GM23338 (cell line): Measurements from ENCODE around the gene ACSL3. TPM values are rescaled to one million over a fixed set of nuclear protein-coding genes. Genes with fewer than 3 reads are reported as not detected.

Experiments used
- ATAC-seq: fragments of 200-7000 bp; cut with Tn5 transposase; 3 replicates; pipeline ENCODE4 v1.9.1; 2020
- DNase-seq: peaks from one replicate; pipeline ENCODE4 v3.0.0-alpha.2; 2015; ENCODE audit warnings: low spot score
- H2AFZ ChIP-seq: fragments of 200-600 bp; sonication (generic); 2 replicates; pipeline ENCODE4 v1.8.0; 2016; ENCODE audit warnings: antibody characterized with exemption, mild to moderate bottlenecking, moderate library complexity
- H3F3A ChIP-seq: fragments of 200-600 bp; sonication (generic); replicated peaks from 2 replicates; pipeline ENCODE4 v1.8.0; 2017; ENCODE audit warnings: antibody characterized with exemption, mixed run types, low read depth
- H3K27ac ChIP-seq: fragments of 200-600 bp; sonication (generic); 2 replicates; pipeline ENCODE4 v1.6.1; 2016; ENCODE audit warnings: low read depth
- H3K27me3 ChIP-seq: fragments of 200-600 bp; sonication (generic); 2 replicates; pipeline ENCODE4 v1.8.0; 2016; ENCODE audit warnings: mild to moderate bottlenecking, mixed run types, moderate library complexity; ENCODE audit not compliant: insufficient read depth
- H3K36me3 ChIP-seq: fragments of 200-600 bp; sonication (generic); 2 replicates; pipeline ENCODE4 v1.8.0; 2016; ENCODE audit warnings: mild to moderate bottlenecking; ENCODE audit not compliant: insufficient read depth
- H3K4me1 ChIP-seq: fragments of 200-600 bp; sonication (generic); 2 replicates; pipeline ENCODE4 v1.8.0; 2016; ENCODE audit warnings: mild to moderate bottlenecking, moderate library complexity; ENCODE audit not compliant: insufficient read depth
- H3K4me2 ChIP-seq: fragments of 200-600 bp; sonication (generic); 2 replicates; pipeline ENCODE4 v1.7.1; 2017; ENCODE audit warnings: mixed run types
- H3K4me3 ChIP-seq: fragments of 200-600 bp; sonication (generic); 2 replicates; pipeline ENCODE4 v1.6.1; 2016; ENCODE audit warnings: mixed run types
- H3K79me2 ChIP-seq: fragments of 200-600 bp; sonication (generic); replicated peaks from 2 replicates; pipeline ENCODE4 v1.8.0; 2017; ENCODE audit warnings: mild to moderate bottlenecking; ENCODE audit not compliant: insufficient read depth
- H3K9me2 ChIP-seq: fragments of 200-600 bp; sonication (generic); 2 replicates; pipeline ENCODE4 v1.8.0; 2017; ENCODE audit not compliant: insufficient read depth
- H4K20me1 ChIP-seq: fragments of 200-600 bp; sonication (generic); replicated peaks from 2 replicates; pipeline ENCODE4 v1.8.0; 2017; ENCODE audit warnings: mild to moderate bottlenecking; ENCODE audit not compliant: insufficient read depth
- H3K27ac Mint-ChIP-seq: 2 replicates; pipeline ENCODE4 v1.8.0; 2020; ENCODE audit warnings: inconsistent platforms, mild to moderate bottlenecking, moderate library complexity, mixed read lengths
- H3K27me3 Mint-ChIP-seq: 3 replicates; pipeline ENCODE4 v1.8.0; 2022; ENCODE audit warnings: low read depth, mild to moderate bottlenecking, moderate library complexity, mixed read lengths, inconsistent platforms; ENCODE audit not compliant: insufficient read depth, poor library complexity
- H3K36me3 Mint-ChIP-seq: 3 replicates; pipeline ENCODE4 v1.8.0; 2021; ENCODE audit warnings: low read depth, mild to moderate bottlenecking, inconsistent platforms, moderate library complexity, mixed read lengths
- H3K4me1 Mint-ChIP-seq: 3 replicates; pipeline ENCODE4 v1.8.0; 2020; ENCODE audit warnings: mild to moderate bottlenecking, inconsistent platforms, mixed read lengths
- H3K4me3 Mint-ChIP-seq: 3 replicates; pipeline ENCODE4 v1.8.0; 2021; ENCODE audit warnings: moderate library complexity, mild to moderate bottlenecking, inconsistent platforms, mixed read lengths
- H3K9me3 Mint-ChIP-seq: 3 replicates; pipeline ENCODE4 v1.8.0; 2020; ENCODE audit warnings: moderate library complexity, mild to moderate bottlenecking, inconsistent platforms, mixed read lengths
- CREB1 ChIP-seq: fragments of 250-450 bp; sonication (Bioruptor Pico); IDR thresholded peaks from 2 replicates; pipeline ENCODE4 v1.5.0; 2020; ENCODE audit warnings: low read depth, mild to moderate bottlenecking, moderate library complexity
- CTCF ChIP-seq, 2 experiments: fragments of 200-600 bp in 1 of 2; sonication (generic) in 1 of 2; conservative IDR thresholded peaks; 2 replicates each; pipeline versions ENCODE4 v1.5.1 to v1.6.1; 2016 to 2017; ENCODE audit warnings: antibody characterized with exemption in 2 of 2, low read depth in 2 of 2, mild to moderate bottlenecking in 2 of 2, moderate library complexity in 1 of 2
- EZH2 ChIP-seq: fragments of 200-600 bp; sonication (generic); IDR thresholded peaks from one replicate; pipeline ENCODE4 v1.8.0; 2017; ENCODE audit warnings: antibody characterized with exemption, mild to moderate bottlenecking, low read depth; ENCODE audit not compliant: unreplicated experiment
- EZH2phosphoT487 ChIP-seq: fragments of 200-600 bp; sonication (generic); IDR thresholded peaks from one replicate; pipeline ENCODE4 v1.8.1; 2018; ENCODE audit warnings: antibody characterized with exemption; ENCODE audit not compliant: unreplicated experiment
- JUNB ChIP-seq: IDR thresholded peaks from one replicate; pipeline ENCODE4 v1.6.1; 2016; ENCODE audit warnings: antibody characterized with exemption; ENCODE audit not compliant: unreplicated experiment
- NANOG ChIP-seq: IDR thresholded peaks from 2 replicates; pipeline ENCODE4 v1.6.1; 2016; ENCODE audit warnings: antibody characterized with exemption, borderline replicate concordance
- POLR2AphosphoS5 ChIP-seq: IDR thresholded peaks from 2 replicates; pipeline ENCODE4 v1.6.1; 2016; ENCODE audit warnings: antibody characterized with exemption, low read depth
- REST ChIP-seq: IDR thresholded peaks from one replicate; pipeline ENCODE4 v1.6.1; 2018; ENCODE audit warnings: antibody characterized with exemption; ENCODE audit not compliant: unreplicated experiment
- STAT1 ChIP-seq: IDR thresholded peaks from one replicate; pipeline ENCODE4 v1.6.1; 2016; ENCODE audit warnings: antibody characterized with exemption; ENCODE audit not compliant: unreplicated experiment
- ZNF114 ChIP-seq: fragments of 250-450 bp; sonication (Bioruptor Pico); IDR thresholded peaks from 2 replicates; pipeline ENCODE4 v1.5.0; 2020; ENCODE audit warnings: mild to moderate bottlenecking, moderate library complexity
- ZNF331 ChIP-seq: fragments of 250-450 bp; sonication (Bioruptor Pico); IDR thresholded peaks from 2 replicates; pipeline ENCODE4 v1.5.0; 2020; ENCODE audit warnings: low read depth, mild to moderate bottlenecking, moderate library complexity
- ZNF462 ChIP-seq: fragments of 250-450 bp; sonication (Bioruptor Pico); IDR thresholded peaks from 2 replicates; pipeline ENCODE4 v1.5.0; 2020; ENCODE audit warnings: mild to moderate bottlenecking, moderate library complexity
- polyA plus RNA-seq: library from polyadenylated mRNA; unstranded; fragments of >200 nt; fragmentation: Nextera tagmentation; extraction: Ambion mirVana; gene quantifications from 2 replicates; pipeline ENCODE4 v1.2.1, GENCODE V29; 2016
- total RNA-seq: library from RNA; depleted of rRNA; stranded (reverse); fragments of >200 nt; shearing (Covaris generic); gene quantifications from 2 replicates; pipeline ENCODE4 v1.2.3, GENCODE V29; 2014
- TF ChIP-seq, protein P1 (sequence below): IDR thresholded peaks from 2 replicates; pipeline ENCODE4 v1.6.1; 2016; ENCODE audit warnings: antibody characterized with exemption

The ACSL3 gene
- total and polyA plus RNA-seq, 2 experiments from 2014 or later, result 55.3 to 130 TPM

DNA sequence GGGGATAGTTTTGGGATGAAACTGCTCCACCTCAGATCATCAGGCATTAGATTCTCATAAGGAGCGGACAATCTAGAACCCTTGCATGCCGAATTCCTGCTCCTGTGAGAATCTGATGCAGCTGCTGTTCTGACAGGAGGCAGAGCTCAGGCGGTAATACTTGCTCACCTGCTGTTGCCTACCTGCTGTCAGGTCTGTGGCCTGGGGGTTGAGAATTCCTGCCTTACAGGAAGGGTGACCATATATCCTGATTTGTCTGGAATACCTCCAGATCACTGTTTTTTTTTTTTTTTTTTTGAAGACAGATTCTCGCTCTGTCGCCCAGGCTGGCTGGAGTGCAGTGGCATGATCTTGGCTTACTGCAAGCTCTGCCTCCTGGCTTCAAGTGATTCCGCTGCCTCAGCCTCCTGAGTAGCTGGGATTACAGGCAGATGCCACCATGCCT is 21.7 kb downstream of the ACSL3 start:
- H4K20me1 ChIP-seq, result peaks cover 71% of the 10 kb centered on the region
- no peak overlapping the region for H3K4me2 ChIP-seq
- no peak for TF ChIP-seq EZH2
- no peak for TF ChIP-seq ZNF462 (CRISPR knock-in tag)
- TF ChIP-seq CREB1 (CRISPR knock-in tag), result no peak
- no peak for TF ChIP-seq ZNF114 (CRISPR knock-in tag)
- no peak for TF ChIP-seq ZNF331 (CRISPR knock-in tag)
- TF ChIP-seq JUNB, result no peak
- TF ChIP-seq POLR2AphosphoS5, result no peak
- TF ChIP-seq, protein P1, sequence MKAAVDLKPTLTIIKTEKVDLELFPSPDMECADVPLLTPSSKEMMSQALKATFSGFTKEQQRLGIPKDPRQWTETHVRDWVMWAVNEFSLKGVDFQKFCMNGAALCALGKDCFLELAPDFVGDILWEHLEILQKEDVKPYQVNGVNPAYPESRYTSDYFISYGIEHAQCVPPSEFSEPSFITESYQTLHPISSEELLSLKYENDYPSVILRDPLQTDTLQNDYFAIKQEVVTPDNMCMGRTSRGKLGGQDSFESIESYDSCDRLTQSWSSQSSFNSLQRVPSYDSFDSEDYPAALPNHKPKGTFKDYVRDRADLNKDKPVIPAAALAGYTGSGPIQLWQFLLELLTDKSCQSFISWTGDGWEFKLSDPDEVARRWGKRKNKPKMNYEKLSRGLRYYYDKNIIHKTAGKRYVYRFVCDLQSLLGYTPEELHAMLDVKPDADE, result no peak
- no peak for TF ChIP-seq EZH2phosphoT487
- TF ChIP-seq STAT1, result no peak
- TF ChIP-seq REST, result no peak
- TF ChIP-seq CTCF (conservative IDR thresholded peaks at IDR 0.05; ENCODE audit: low read depth in 2 of 2), result no peak
- TF ChIP-seq NANOG, result no peak
- no peak overlapping the region for H2AFZ ChIP-seq
- H3K36me3 ChIP-seq, result no peaks in the 10 kb centered on the region
- H3K4me1 Mint-ChIP-seq, result peaks cover 25% of the 10 kb centered on the region
- H3K9me2 ChIP-seq, result no peaks in the 10 kb centered on the region
- H3K27me3 ChIP-seq, result no peaks in the 10 kb centered on the region
- no peaks in the 10 kb centered on the region for H3F3A ChIP-seq
- H3K27ac Mint-ChIP-seq, result no peak overlapping the region
- DNase-seq (no peak), ATAC-seq (no peak)
- H3K36me3 Mint-ChIP-seq, result peaks cover 20% of the 10 kb centered on the region; the same call in 2 of the 3 replicates
- H3K4me3 ChIP-seq, result no peak overlapping the region
- peaks cover 100% of the 10 kb centered on the region for H3K79me2 ChIP-seq
- H3K27ac ChIP-seq, result no peak overlapping the region
- peaks cover 14% of the 10 kb centered on the region; the same call in 2 of the 3 replicates for H3K9me3 Mint-ChIP-seq
- no peak overlapping the region for H3K4me3 Mint-ChIP-seq
- no peaks in the 10 kb centered on the region for H3K27me3 Mint-ChIP-seq
- H3K4me1 ChIP-seq, result peaks cover 18% of the 10 kb centered on the region
